Brain microvascular endothelial cell (primary cell): ENCODE data around the gene ZNF488.
A peak's percentile ranks its signal among the peaks of the same experiment; 100 is the strongest.

ENCODE experiments used
- DNase-seq: peaks from one replicate; pipeline ENCODE4 v3.0.0-alpha.2; 2020
- H3K27ac ChIP-seq: fragments of 250-450 bp; sonication (Bioruptor Pico); 2 replicates; pipeline ENCODE4 v1.5.1; 2020; ENCODE audit warnings: mild to moderate bottlenecking, moderate library complexity
- H3K27me3 ChIP-seq: fragments of 250-450 bp; sonication (Bioruptor Pico); replicated peaks from 2 replicates; pipeline ENCODE4 v1.5.1; 2020; ENCODE audit warnings: mild to moderate bottlenecking
- H3K36me3 ChIP-seq: fragments of 250-450 bp; sonication (Bioruptor Pico); replicated peaks from 2 replicates; pipeline ENCODE4 v1.5.1; 2020; ENCODE audit warnings: mild to moderate bottlenecking
- H3K4me3 ChIP-seq: 2 replicates; pipeline ENCODE4 v1.5.1; 2011; ENCODE audit warnings: low read depth, mild to moderate bottlenecking, control low read depth, low read length, moderate library complexity
- in situ Hi-C: cut with HindIII; loops from 2 replicates; pipeline ENCODE4 v1.10.0; 2017; ENCODE audit warnings: low sequenced_read_pairs, low pct_ligation_motif_present
- TF ChIP-seq, protein P1 (sequence below): IDR thresholded peaks from 2 replicates; pipeline ENCODE4 v1.5.1; 2011; ENCODE audit warnings: low read depth, mild to moderate bottlenecking, moderate library complexity, low read length, control low read depth, inconsistent platforms; ENCODE audit errors: missing control alignments

ZNF488 gene

DNA sequence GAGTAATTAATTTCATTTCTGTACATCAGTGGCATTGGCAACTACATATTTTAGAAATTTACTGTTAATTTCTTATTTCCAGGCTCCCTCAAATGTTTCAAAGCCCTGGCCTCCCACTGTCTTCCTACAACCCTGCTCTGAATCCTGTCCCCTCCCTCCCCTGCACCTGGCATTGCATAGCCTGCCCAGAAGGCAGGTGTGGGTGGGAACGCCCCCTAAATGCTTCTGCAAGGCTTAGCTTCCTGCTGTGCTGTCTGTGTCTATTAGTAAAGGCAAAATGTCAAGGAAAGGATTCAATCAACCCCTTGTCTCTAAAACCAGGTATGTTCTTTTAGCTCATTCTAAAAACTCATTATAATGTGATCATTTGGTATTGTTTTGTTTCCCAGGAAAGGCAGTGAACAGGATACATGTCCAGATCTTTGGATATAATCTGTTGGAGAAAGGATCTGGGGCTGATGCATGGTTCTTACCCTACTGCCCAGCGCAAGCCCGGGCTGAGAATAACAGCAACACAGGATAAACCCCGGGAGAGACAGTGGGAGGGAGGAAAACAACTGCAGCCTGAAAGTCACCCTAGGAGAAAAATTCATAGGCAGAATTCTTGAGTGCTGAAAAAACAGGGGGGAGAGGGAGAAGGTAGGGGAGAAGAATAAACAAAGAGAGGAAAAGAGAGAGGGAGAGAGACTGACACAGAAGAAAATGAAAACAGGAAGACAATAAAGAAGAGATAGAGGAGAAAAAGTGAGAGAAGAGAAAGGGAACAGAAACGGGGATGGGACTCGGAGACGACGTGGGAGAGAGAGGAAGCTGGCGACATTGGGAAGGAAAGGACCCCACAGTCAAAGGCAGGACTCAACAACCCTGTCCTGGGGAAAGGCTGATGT is 589 bp downstream of the ZNF488 start:
- TF ChIP-seq, protein P1, sequence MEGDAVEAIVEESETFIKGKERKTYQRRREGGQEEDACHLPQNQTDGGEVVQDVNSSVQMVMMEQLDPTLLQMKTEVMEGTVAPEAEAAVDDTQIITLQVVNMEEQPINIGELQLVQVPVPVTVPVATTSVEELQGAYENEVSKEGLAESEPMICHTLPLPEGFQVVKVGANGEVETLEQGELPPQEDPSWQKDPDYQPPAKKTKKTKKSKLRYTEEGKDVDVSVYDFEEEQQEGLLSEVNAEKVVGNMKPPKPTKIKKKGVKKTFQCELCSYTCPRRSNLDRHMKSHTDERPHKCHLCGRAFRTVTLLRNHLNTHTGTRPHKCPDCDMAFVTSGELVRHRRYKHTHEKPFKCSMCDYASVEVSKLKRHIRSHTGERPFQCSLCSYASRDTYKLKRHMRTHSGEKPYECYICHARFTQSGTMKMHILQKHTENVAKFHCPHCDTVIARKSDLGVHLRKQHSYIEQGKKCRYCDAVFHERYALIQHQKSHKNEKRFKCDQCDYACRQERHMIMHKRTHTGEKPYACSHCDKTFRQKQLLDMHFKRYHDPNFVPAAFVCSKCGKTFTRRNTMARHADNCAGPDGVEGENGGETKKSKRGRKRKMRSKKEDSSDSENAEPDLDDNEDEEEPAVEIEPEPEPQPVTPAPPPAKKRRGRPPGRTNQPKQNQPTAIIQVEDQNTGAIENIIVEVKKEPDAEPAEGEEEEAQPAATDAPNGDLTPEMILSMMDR: no peak
- H3K36me3 ChIP-seq: no peaks in the 10 kb centered on the region
- no peak for DNase-seq
- in situ Hi-C loops: no loop called here
- H3K27me3 ChIP-seq: no peaks in the 10 kb centered on the region
- no peak overlapping the region for H3K27ac ChIP-seq
- H3K4me3 ChIP-seq: peak overlapping the region; percentile 73

DNA sequence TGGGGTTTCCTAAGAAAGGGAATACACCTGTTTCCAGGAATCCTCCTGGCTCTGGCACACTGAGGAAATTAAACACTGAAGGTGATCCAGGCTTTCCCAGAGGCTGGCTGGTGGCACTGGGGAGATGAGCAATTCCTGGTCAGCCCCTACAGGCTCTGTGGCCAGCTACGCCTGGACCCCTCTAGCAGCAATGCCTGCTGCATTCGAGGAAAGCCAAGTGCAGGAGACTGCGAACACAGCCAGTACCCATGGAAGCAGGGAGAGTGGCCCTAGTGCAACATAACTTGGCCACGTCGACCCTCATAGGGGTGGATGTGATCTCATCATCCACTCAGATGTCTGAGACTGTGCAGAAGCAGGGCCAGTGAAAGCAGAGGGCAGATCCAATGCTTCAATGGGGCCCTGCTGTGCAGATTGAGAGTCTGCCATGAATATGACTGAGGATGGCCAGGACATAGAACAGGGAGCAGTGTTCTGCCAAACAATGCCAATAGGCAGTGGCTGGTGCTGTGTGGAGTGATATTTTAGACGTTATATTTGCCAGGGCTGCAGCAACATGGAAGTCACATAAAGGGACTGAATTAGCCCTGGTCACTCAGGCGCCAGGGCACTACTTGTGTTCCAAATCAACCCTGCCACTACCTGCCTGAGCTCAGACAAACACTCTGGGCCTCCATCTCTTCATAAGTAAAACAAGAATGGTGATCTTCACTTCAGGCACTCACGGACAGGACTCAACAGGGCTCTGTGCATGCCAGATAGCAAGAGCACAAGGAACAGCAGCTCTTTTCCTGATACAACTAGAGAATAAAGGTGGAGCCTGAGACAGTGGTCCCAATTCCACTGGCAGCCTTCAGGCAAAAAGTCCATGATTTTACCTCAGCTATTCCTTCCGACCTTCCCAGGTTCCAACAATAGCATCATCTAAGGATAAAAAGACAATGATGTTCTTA is 2.4 kb downstream of the ZNF488 start:
- TF ChIP-seq, protein P1: no peak
- Histone ChIP-seq H3K4me3 (no peak overlapping the region), H3K27ac (no peak overlapping the region), H3K27me3 (no peaks in the 10 kb centered on the region), H3K36me3 (no peaks in the 10 kb centered on the region)
- in situ Hi-C loops: no loop called here
- no peak for DNase-seq

DNA sequence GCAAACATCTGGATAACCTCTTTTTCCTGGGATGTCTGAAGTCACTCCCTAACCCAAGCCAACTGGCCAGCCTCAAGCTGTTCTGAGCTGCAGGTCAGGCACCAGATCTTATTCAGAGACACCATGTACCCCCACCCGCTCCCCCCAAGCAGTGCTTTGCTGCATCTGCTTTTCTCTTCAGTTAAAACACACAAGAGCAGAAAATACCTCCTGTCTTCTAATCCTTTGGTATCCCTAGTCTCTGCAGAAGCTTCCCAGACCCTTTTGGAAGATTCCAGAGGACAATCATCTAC is 3.0 kb downstream of the ZNF488 start:
- H3K27ac ChIP-seq: no peak overlapping the region
- in situ Hi-C loops: no loop called here
- no peaks in the 10 kb centered on the region for H3K27me3 ChIP-seq
- no peak for DNase-seq
- no peaks in the 10 kb centered on the region for H3K36me3 ChIP-seq
- no peak overlapping the region for H3K4me3 ChIP-seq
- TF ChIP-seq, protein P1: no peak

DNA sequence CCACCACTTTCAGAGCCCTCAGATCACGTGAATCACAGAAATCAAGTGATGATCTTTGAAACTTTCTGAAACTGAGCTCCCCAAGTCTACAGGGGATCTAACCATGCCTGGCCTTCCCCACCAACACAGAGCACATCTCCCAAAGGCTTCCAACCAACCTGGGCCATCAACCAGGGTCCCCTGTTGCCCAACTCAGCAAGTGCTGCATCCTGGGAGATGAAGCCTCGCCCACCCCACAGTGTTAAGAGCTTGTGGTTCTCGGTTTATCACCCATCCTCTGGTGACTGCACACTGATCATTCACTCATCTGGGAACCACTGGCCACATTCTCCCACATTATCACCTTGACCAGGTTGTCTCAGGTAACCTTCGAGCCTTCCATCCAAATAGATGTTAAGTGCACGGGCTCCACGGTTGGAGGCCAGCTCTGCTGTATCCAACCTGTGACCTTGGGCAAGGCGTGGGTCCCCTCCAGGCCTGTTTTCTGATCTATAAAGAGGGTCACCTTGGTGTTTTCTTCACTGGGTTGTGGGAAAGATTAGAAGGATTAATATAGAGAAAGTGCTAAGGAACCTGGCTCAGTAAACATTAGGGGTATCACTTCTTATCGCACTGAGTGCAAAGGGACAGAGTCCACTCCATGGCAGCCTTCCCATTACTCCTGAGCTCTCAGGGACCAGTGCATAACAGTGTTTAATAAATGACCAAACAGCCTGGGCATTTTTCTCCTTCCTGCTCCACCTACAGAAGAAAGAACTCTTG is 3.6 kb downstream of the ZNF488 start:
- H3K36me3 ChIP-seq: no peaks in the 10 kb centered on the region
- DNase-seq: no peak
- in situ Hi-C loops: no loop called here
- no peak overlapping the region for H3K4me3 ChIP-seq
- TF ChIP-seq, protein P1: no peak
- H3K27ac ChIP-seq: no peak overlapping the region
- no peaks in the 10 kb centered on the region for H3K27me3 ChIP-seq

DNA sequence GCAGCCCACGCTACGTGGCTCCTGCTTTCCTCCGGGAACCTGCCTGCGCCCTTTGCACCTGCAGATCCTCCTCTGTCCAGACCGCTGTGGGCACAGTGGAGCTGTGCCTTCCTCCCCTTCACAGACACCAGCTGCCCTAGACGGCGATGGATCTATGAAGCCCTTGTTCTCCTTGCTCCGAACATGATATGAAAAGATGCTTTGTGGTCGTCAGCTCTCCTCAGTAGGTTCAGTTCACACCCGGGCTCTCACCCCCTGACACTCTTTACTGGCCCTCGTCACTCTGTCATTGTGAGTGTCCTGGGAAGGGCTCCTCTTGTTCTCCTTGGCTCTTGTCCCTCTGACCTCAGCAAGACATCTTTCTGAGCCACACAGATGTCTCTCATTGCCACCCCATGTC is 4.2 kb downstream of the ZNF488 start:
- TF ChIP-seq, protein P1: no peak
- H3K4me3 ChIP-seq: no peak overlapping the region
- in situ Hi-C loops: no loop called here

More for the DNA sequence above, 4.2 kb downstream of the ZNF488 start:
- Histone ChIP-seq H3K27me3 (no peaks in the 10 kb centered on the region), H3K36me3 (no peaks in the 10 kb centered on the region), H3K27ac (no peak overlapping the region)
- no peak for DNase-seq
